Measurements from ENCODE around the gene SMO. TPM values are rescaled to one million over a fixed set of nuclear protein-coding genes. Genes with fewer than 3 reads are reported as not detected.
A peak's percentile ranks its signal among the peaks of the same experiment; 100 is the strongest.

The SMO gene
- total RNA-seq, 1 experiment from 2014 or later: 15.7 TPM

- no TSS peak for BruUV-seq (replicated peaks)
- no peak overlapping the region for H3K4me2 ChIP-seq (ENCODE audit: low read length)
- no peaks in the 10 kb centered on the region for H3F3A ChIP-seq (ENCODE audit: low read length, unreplicated experiment)
- POLR2A ChIA-PET (ENCODE audit: unreplicated experiment): no interaction called here
- intact Hi-C loops (cut with micrococcal nuclease): no loop called here
- no peaks in the 10 kb centered on the region for H3K79me2 ChIP-seq (ENCODE audit: low read length)
- no peaks in the 10 kb centered on the region for H3K4me1 ChIP-seq (ENCODE audit: insufficient read depth, low read length)
- H3K4me3 ChIP-seq (ENCODE audit: low read length): no peak overlapping the region
- no peak overlapping the region for H2AFZ ChIP-seq (ENCODE audit: low read length)
- CTCF ChIA-PET: interaction anchor here (2.3 kb wide), 1 partner anchor 45 kb away, joined by 26 read pairs; no protein-coding TSS in a partner anchor
- H3K27ac ChIP-seq (ENCODE audit: low read length): no peak overlapping the region
- no peak overlapping the region for H3K9ac ChIP-seq (ENCODE audit: low read length)
- H3K36me3 ChIP-seq (ENCODE audit: low read depth, low read length): no peaks in the 10 kb centered on the region
- no peaks in the 10 kb centered on the region for H3K9me2 ChIP-seq (replicated peaks; ENCODE audit: low read length)
- no peaks in the 10 kb centered on the region for H3K9me3 ChIP-seq (ENCODE audit: low read length)
- no peaks in the 10 kb centered on the region for H4K20me1 ChIP-seq (ENCODE audit: low read length)
- DNase-seq (no peak), ATAC-seq (no peak)
- TF ChIP-seq EZH2 (IDR thresholded peaks at IDR 0.05; ENCODE audit: low read length, unreplicated experiment) (no peak), CTCF (conservative IDR thresholded peaks at IDR 0.05; ENCODE audit: low read depth, low read length) (no peak), EZH2phosphoT487 (IDR thresholded peaks at IDR 0.05; ENCODE audit: borderline replicate concordance, low read length) (no peak)
- H3K27me3 ChIP-seq (ENCODE audit: low read length): no peaks in the 10 kb centered on the region
Observed at GRCh38 chr7:129209067-129209926, 20.9 kb downstream of the SMO start.

- no peak overlapping the region for H3K4me3 ChIP-seq (ENCODE audit: low read length)
- H3K36me3 ChIP-seq (ENCODE audit: low read depth, low read length): no peaks in the 10 kb centered on the region
- no peaks in the 10 kb centered on the region for H3K4me1 ChIP-seq (ENCODE audit: insufficient read depth, low read length)
- H3K79me2 ChIP-seq (ENCODE audit: low read length): no peaks in the 10 kb centered on the region
- intact Hi-C loops (cut with micrococcal nuclease): loop anchor here (1.0 kb wide), 1 partner anchor 46 kb away; no protein-coding TSS in a partner anchor
- peak; percentile 91 for ATAC-seq
- H2AFZ ChIP-seq (ENCODE audit: low read length): no peak overlapping the region
- H3K9me2 ChIP-seq (replicated peaks; ENCODE audit: low read length): no peaks in the 10 kb centered on the region
- ChIA-PET CTCF (interaction anchor here (1.2 to 2.3 kb wide), 2 partner anchors 47 to 133 kb away, joined by 4 to 26 read pairs; no protein-coding TSS in a partner anchor), POLR2A (ENCODE audit: unreplicated experiment) (no interaction called here)
- BruUV-seq (replicated peaks): no TSS peak
- no peaks in the 10 kb centered on the region for H3K9me3 ChIP-seq (ENCODE audit: low read length)
- no peak overlapping the region for H3K27ac ChIP-seq (ENCODE audit: low read length)
- H4K20me1 ChIP-seq (ENCODE audit: low read length): no peaks in the 10 kb centered on the region
- no peaks in the 10 kb centered on the region for H3F3A ChIP-seq (ENCODE audit: low read length, unreplicated experiment)
- no peak overlapping the region for H3K4me2 ChIP-seq (ENCODE audit: low read length)
- no peaks in the 10 kb centered on the region for H3K27me3 ChIP-seq (ENCODE audit: low read length)
- TF ChIP-seq EZH2 (IDR thresholded peaks at IDR 0.05; ENCODE audit: low read length, unreplicated experiment) (no peak), CTCF (conservative IDR thresholded peaks at IDR 0.05; ENCODE audit: low read depth, low read length) (peak; percentile 83)
- peak; percentile 62 for DNase-seq
- no peak overlapping the region for H3K9ac ChIP-seq (ENCODE audit: low read length)
Observed at GRCh38 chr7:129210256-129210988, 22.0 kb downstream of the SMO start.
